MM.1S (cell line): Measurements from ENCODE around the gene OR7G1.

Experiments used
- CTCF ChIP-seq: fragments of 300-600 bp; sonication (generic); IDR thresholded peaks from 2 replicates; pipeline ENCODE4 v1.5.1; 2016; ENCODE audit warnings: antibody characterized with exemption, low read length, mixed read lengths
- EZH2 ChIP-seq: fragments of 300-600 bp; sonication (generic); optimal IDR thresholded peaks from 2 replicates; pipeline ENCODE3; 2017; ENCODE audit warnings: low read depth, mild to moderate bottlenecking, antibody characterized with exemption, low read length, mixed read lengths

- TF ChIP-seq EZH2 (no peak), CTCF (no peak)
These were observed 36.9 kb downstream of the OR7G1 start for GRCh38 chr19:9078651-9079050.
